K562 (cell line): ENCODE data around the gene BACH1. TPM values are rescaled to one million over a fixed set of nuclear protein-coding genes. Genes with fewer than 3 reads are reported as not detected.

Experiments used
- ATAC-seq: fragments of 200-7000 bp; cut with Tn5 transposase; 3 replicates; pipeline ENCODE4 v1.9.1; 2020; ENCODE audit warnings: moderate library complexity
- BruUV-seq: library from RNA; stranded (reverse); fragments of 400-500 nt; replicated peaks from 2 replicates; lab custom pipeline; 2021; lab: Mats Ljungman, UMichigan
- CTCF ChIA-PET: fragments of 300-600 bp; formaldehyde crosslinking; extraction: SDS; loops from one replicate; lab custom pipeline; 2021; ENCODE audit warnings: low intra/inter-chr PET ratio; lab: Yijun Ruan, JAX
- POLR2A ChIA-PET: fragments of 300-600, 350-650 bp; sonication (Branson Sonifier 250); formaldehyde crosslinking; extraction: SDS; loops from one replicate; lab custom pipeline; 2021; ENCODE audit warnings: antibody characterized with exemption, inconsistent platforms; lab: Yijun Ruan, JAX
- DNase-seq, 4 experiments: peaks; one replicate each; pipeline versions ENCODE4 v3.0.0 to v3.0.0-alpha.2; 2011 to 2018; ENCODE audit warnings: low spot score in 3 of 4, mixed read lengths in 3 of 4; ENCODE audit errors: extremely low read depth in 1 of 4
- FAIRE-seq: peaks from 2 replicates; lab custom pipeline; 2011; peaks lifted over from hg19 to GRCh38; lab: Jason Lieb, UNC
- H2AFZ ChIP-seq: 2 replicates; pipeline ENCODE4 v1.6.0; 2011; ENCODE audit warnings: low read depth, low read length, control low read depth, inconsistent platforms
- H3K27ac ChIP-seq: fragments of 200-600 bp; 3 replicates; pipeline ENCODE4 v1.8.0; 2011; ENCODE audit warnings: low read depth, mild to moderate bottlenecking, control low read depth, inconsistent platforms, low read length, moderate library complexity, mixed read lengths; ENCODE audit errors: extremely low read depth
- H3K27me3 ChIP-seq, 2 experiments: fragments of 300-600 bp in 1 of 2; 2 replicates in 1 of 2; 3 replicates in 1 of 2; pipeline versions ENCODE4 v1.6.0 to v1.8.0; 2011; ENCODE audit warnings: inconsistent platforms in 2 of 2, low read length in 2 of 2, mild to moderate bottlenecking in 1 of 2, mixed read lengths in 1 of 2, moderate library complexity in 1 of 2; ENCODE audit not compliant: control insufficient read depth in 2 of 2, insufficient read depth in 2 of 2
- H3K36me3 ChIP-seq: fragments of 300-600 bp; 3 replicates; pipeline ENCODE4 v1.8.0; 2011; ENCODE audit warnings: mild to moderate bottlenecking, low read length, inconsistent platforms; ENCODE audit not compliant: control insufficient read depth, insufficient read depth
- H3K4me1 ChIP-seq, 2 experiments: fragments of 200-600 bp in 1 of 2; replicated peaks in 1 of 2; 2 replicates in 1 of 2; 3 replicates in 1 of 2; pipeline versions ENCODE4 v1.5.1 to v1.8.0; 2011; ENCODE audit warnings: inconsistent platforms in 2 of 2, low read length in 2 of 2, mild to moderate bottlenecking in 1 of 2, mixed read lengths in 1 of 2, moderate library complexity in 1 of 2; ENCODE audit not compliant: control insufficient read depth in 2 of 2, insufficient read depth in 2 of 2
- H3K4me2 ChIP-seq: 2 replicates; pipeline ENCODE4 v1.6.1; 2011; ENCODE audit warnings: low read length, control low read depth, inconsistent platforms, mixed read lengths; ENCODE audit not compliant: insufficient read depth
- H3K4me3 ChIP-seq: fragments of 200-600 bp; sonication (generic), shearing (Covaris generic); 2 replicates; pipeline ENCODE4 v1.5.1; 2016; ENCODE audit warnings: control low read depth, inconsistent platforms
- H3K79me2 ChIP-seq: fragments of 200-600 bp; 3 replicates; pipeline ENCODE4 v1.8.0; 2011; ENCODE audit warnings: low read length, inconsistent platforms; ENCODE audit not compliant: control insufficient read depth, insufficient read depth
- H3K9ac ChIP-seq, 2 experiments: 2 replicates each; pipeline versions ENCODE4 v1.6.0 to v1.6.1; 2011; ENCODE audit warnings: low read depth in 2 of 2, low read length in 2 of 2, control low read depth in 1 of 2, inconsistent platforms in 1 of 2, mild to moderate bottlenecking in 1 of 2, mixed read lengths in 1 of 2; ENCODE audit not compliant: insufficient read depth in 1 of 2
- H3K9me1 ChIP-seq: one replicate; pipeline ENCODE4 v1.6.0; 2011; ENCODE audit warnings: inconsistent platforms, mild to moderate bottlenecking, low read length, moderate library complexity; ENCODE audit not compliant: control insufficient read depth, insufficient read depth
- H3K9me3 ChIP-seq: replicated peaks from 2 replicates; pipeline ENCODE4 v1.5.1; 2011; ENCODE audit warnings: low read depth, low read length, inconsistent platforms; ENCODE audit not compliant: control insufficient read depth, insufficient read depth
- H4K20me1 ChIP-seq: replicated peaks from 2 replicates; pipeline ENCODE4 v1.6.1; 2011; ENCODE audit warnings: low read length, inconsistent platforms, mixed read lengths; ENCODE audit not compliant: control insufficient read depth, insufficient read depth
- DPF2 ChIP-seq: fragments of 450-650 bp; IDR thresholded peaks from 2 replicates; pipeline ENCODE4 v1.6.1; 2016
- ETV6 ChIP-seq, 3 experiments: fragments of 150-350 bp in 1 of 3; sonication (generic) in 1 of 3; formaldehyde crosslinking in 1 of 3; IDR thresholded peaks; 2 replicates each; pipeline versions ENCODE4 v1.6.1 to v1.8.0; 2014 to 2022; ENCODE audit warnings: borderline replicate concordance in 2 of 3, low read depth in 2 of 3, antibody characterized with exemption in 1 of 3, low read length in 1 of 3, mild to moderate bottlenecking in 1 of 3, missing genetic modification reagents in 1 of 3
- GABPB1 ChIP-seq: sonication (generic); formaldehyde crosslinking; IDR thresholded peaks from 2 replicates; pipeline ENCODE4 v1.8.0; 2022; ENCODE audit warnings: mild to moderate bottlenecking, missing genetic modification reagents
- KHSRP ChIP-seq: fragments of 450-650 bp; IDR thresholded peaks from 2 replicates; pipeline ENCODE4 v1.6.1; 2017
- PHF20 ChIP-seq: fragments of 450-650 bp; IDR thresholded peaks from 2 replicates; pipeline ENCODE4 v1.6.1; 2018; ENCODE audit not compliant: partially characterized antibody
- RBM14 ChIP-seq: fragments of 200-400 bp; formaldehyde crosslinking; IDR thresholded peaks from 2 replicates; pipeline ENCODE4 v1.6.1; 2018; ENCODE audit warnings: low read depth, mild to moderate bottlenecking, low read length, moderate library complexity, borderline replicate concordance; ENCODE audit not compliant: insufficient read depth
- SNIP1 ChIP-seq: fragments of 450-650 bp; IDR thresholded peaks from 2 replicates; pipeline ENCODE4 v1.7.1; 2017; ENCODE audit warnings: low read depth, mild to moderate bottlenecking
- ZKSCAN3 ChIP-seq: fragments of 250-450 bp; sonication (Bioruptor Pico); IDR thresholded peaks from 2 replicates; pipeline ENCODE4 v1.4.0; 2020
- WGBS: fragments of 100-300 bp; shearing (Covaris generic); methylation state at CpG from one replicate; pipeline ENCODE4 v1.1.6; 2016; ENCODE audit warnings: low coverage, mixed read lengths; ENCODE audit not compliant: insufficient coverage; ENCODE audit errors: missing lambda C conversion rate; 5-methylcytosine and 5-hydroxymethylcytosine counted together
- in situ Hi-C: fragments of 300-500 bp; cut with MboI; formaldehyde crosslinking; loops from 4 replicates; pipeline ENCODE4 v1.15.0; 2018; ENCODE audit warnings: inconsistent platforms, mixed read lengths
- intact Hi-C: fragments of 100-400 bp; cut with micrococcal nuclease; formaldehyde crosslinking; loops from 2 replicates; pipeline ENCODE4 v1.14.2; 2022
- polyA plus RNA-seq, 8 experiments: library from polyadenylated mRNA; depleted of rRNA in 4 of 8; stranded (reverse) in 5 of 8; unstranded in 3 of 8; fragments of >200 nt; fragmentation: Nextera tagmentation in 2 of 8; fragmentation: Illumina TruSeq in 1 of 8; extraction: Ambion mirVana in 2 of 8; extraction: Trizol in 1 of 8; gene quantifications; 2 replicates each; pipeline versions ENCODE4 v1.2.1 to v1.2.3, GENCODE V29; 2011 to 2014; ENCODE audit warnings: inconsistent platforms in 1 of 8, missing spikeins in 1 of 8
- total RNA-seq, 7 experiments: library from RNA; depleted of rRNA in 6 of 7; stranded (reverse); fragments of >200 nt in 6 of 7; fragmentation: Illumina TruSeq in 2 of 7; extraction: Trizol in 2 of 7; gene quantifications; 2 replicates each; pipeline versions ENCODE4 v1.2.1 to v1.2.3, GENCODE V29; 2011 to 2021; ENCODE audit warnings: low replicate concordance in 1 of 7

The BACH1 gene
- total and polyA plus RNA-seq, 9 of the 15 experiments (the other 6 are each of a cell fraction or from before 2014, with no cell fraction given), result 10.6 to 58.5 (median 28.6) TPM

- Histone ChIP-seq H3K9me1 (no peaks in the 10 kb centered on the region), H3K27ac (peak overlapping the region; percentile 78; the same call in 2 of the 3 replicates), H3K36me3 (peaks cover 20% of the 10 kb centered on the region; the same call in 2 of the 3 replicates), H3K79me2 (peaks cover 100% of the 10 kb centered on the region), H3K4me3 (no peak overlapping the region), H3K4me2 (no peak overlapping the region), H3K27me3 (no peaks in the 10 kb centered on the region), H3K4me1 (peaks cover 12 to 71% of the 10 kb centered on the region in 2 experiments; a peak in 4 of 5 replicates), H3K9ac (no peak overlapping the region), H3K9me3 (no peaks in the 10 kb centered on the region), H2AFZ (no peak overlapping the region), H4K20me1 (peaks cover 39% of the 10 kb centered on the region)
- no peak for TF ChIP-seq RBM14
- 0 out of 2 replicates have a peak, but pooled peaks have one; percentile 40 for TF ChIP-seq DPF2
- no peak for DNase-seq
- no peak for FAIRE-seq
- 11% methylated on average over 2 of the region's 2 CpGs for WGBS
- intact Hi-C loops, result loop anchor here (5.0 to 10.0 kb wide), 3 partner anchors 38 to 350 kb away; partner anchors contain the start of gene CCT8
- in situ Hi-C loops, result no loop called here
- ATAC-seq, result no peak
- CTCF ChIA-PET, result no interaction called here
- no TSS peak for BruUV-seq
- POLR2A ChIA-PET, result interaction anchor here (3.0 to 11.8 kb wide), 2 partner anchors 9 to 14 kb away, joined by 18 to 220 read pairs; no protein-coding TSS in a partner anchor
These were observed 5.9 kb downstream of the BACH1 start for GRCh38 chr21:29304597-29304996.

GRCh38 chr21:29305068-29305467 lies 6.3 kb downstream of the BACH1 start:
- peak overlapping the region; percentile 78; the same call in 2 of the 3 replicates for H3K27ac ChIP-seq
- BruUV-seq, result no TSS peak
- H3K4me3 ChIP-seq, result no peak overlapping the region
- CTCF ChIA-PET, result no interaction called here
- no peaks in the 10 kb centered on the region for H3K27me3 ChIP-seq
- in situ Hi-C loops, result loop anchor here (5.0 kb wide), 1 partner anchor 332 kb away; no protein-coding TSS in a partner anchor
- TF ChIP-seq ETV6 (IDR thresholded peaks at IDR 0.05; ENCODE audit: borderline replicate concordance in 1 of 2, low read depth in 2 of 2, low read length in 1 of 2) (no peak), ETV6 (CRISPR knock-in tag; IDR thresholded peaks at IDR 0.05; ENCODE audit: borderline replicate concordance) (no peak), SNIP1 (no peak), PHF20 (no peak), KHSRP (no peak), GABPB1 (no peak), ZKSCAN3 (no peak)
- 47% methylated on average over 3 of the region's 3 CpGs for WGBS
- ATAC-seq (no peak), FAIRE-seq (no peak), DNase-seq (no peak)
- no peaks in the 10 kb centered on the region for H3K9me3 ChIP-seq
- peaks cover 18% of the 10 kb centered on the region; the same call in 2 of the 3 replicates for H3K36me3 ChIP-seq
- peak overlapping the region; percentile 49; the same call in 1 of the 2 replicates for H3K4me2 ChIP-seq
- H2AFZ ChIP-seq, result no peak overlapping the region
- peak overlapping the region in 1 of 2 experiments; percentile 22; a peak in 2 of 4 replicates for H3K9ac ChIP-seq
- intact Hi-C loops, result loop anchor here (10.0 kb wide), 1 partner anchor 350 kb away; no protein-coding TSS in a partner anchor
- peaks cover 35% of the 10 kb centered on the region for H4K20me1 ChIP-seq
- H3K4me1 ChIP-seq, result peaks cover 12 to 74% of the 10 kb centered on the region in 2 experiments; a peak in 4 of 5 replicates
- POLR2A ChIA-PET, result interaction anchor here (0.6 to 11.8 kb wide), 2 partner anchors 8 to 292 kb away, joined by 3 to 220 read pairs; no protein-coding TSS in a partner anchor
- H3K79me2 ChIP-seq, result peaks cover 100% of the 10 kb centered on the region
- H3K9me1 ChIP-seq, result no peaks in the 10 kb centered on the region
